ENCODE results near the gene SMAD9. TPM values are rescaled to one million over a fixed set of nuclear protein-coding genes. Genes with fewer than 3 reads are reported as not detected.

SMAD9 gene
- total and polyA plus RNA-seq, 9 of the 15 experiments (the other 6 are each of a cell fraction or from before 2014, with no cell fraction given), result 0.02 to 0.08 (median 0.03) TPM; not detected in 4

DNA sequence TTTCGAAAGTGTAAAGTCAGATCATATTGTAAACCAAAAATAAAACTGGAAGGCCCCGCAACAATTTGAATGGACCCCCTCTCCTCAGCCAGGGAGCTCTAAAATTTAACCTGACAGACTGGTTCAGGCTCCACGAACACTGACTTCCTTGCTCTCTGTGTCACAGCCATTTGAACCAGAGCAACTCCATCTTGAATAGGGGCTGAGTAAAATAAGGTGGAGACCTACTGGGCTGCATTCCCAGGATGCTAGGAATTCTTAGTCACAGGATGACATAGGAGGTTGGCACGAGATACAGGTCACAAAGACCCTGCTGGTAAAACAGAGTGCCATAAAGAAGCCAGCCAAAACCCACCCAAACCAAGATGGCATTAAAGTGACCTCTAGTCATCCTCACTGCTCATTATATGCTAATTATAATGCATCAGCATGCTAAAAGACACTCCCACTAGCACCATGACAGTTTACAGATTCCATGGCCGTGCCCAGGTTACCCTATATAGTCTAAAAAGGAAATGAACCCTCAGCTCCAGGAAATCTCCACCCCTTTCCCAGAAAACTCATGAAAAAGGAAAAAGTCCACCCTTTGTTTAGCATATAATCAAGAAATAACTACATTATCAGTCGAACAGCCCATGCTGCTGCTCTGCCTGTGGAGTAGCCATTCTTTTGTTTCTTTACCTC is 57.9 kb downstream of the SMAD9 start (continued):
- no peak for TF ChIP-seq MYBL2 (IDR thresholded peaks at IDR 0.05; ENCODE audit: low read depth)
- TF ChIP-seq MYBL2 (CRISPR knock-in tag; IDR thresholded peaks at IDR 0.05; ENCODE audit: borderline replicate concordance), result no peak
- no peak for TF ChIP-seq RB1 (IDR thresholded peaks at IDR 0.05; ENCODE audit: low read depth)
- no peak for TF ChIP-seq EZH2 (IDR thresholded peaks at IDR 0.05; ENCODE audit: borderline replicate concordance, low read depth, low read length)
- TF ChIP-seq, protein P1, sequence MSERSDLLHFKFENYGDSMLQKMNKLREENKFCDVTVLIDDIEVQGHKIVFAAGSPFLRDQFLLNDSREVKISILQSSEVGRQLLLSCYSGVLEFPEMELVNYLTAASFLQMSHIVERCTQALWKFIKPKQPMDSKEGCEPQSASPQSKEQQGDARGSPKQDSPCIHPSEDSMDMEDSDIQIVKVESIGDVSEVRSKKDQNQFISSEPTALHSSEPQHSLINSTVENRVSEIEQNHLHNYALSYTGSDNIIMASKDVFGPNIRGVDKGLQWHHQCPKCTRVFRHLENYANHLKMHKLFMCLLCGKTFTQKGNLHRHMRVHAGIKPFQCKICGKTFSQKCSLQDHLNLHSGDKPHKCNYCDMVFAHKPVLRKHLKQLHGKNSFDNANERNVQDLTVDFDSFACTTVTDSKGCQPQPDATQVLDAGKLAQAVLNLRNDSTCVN (CRISPR knock-in tag; IDR thresholded peaks at IDR 0.05), result no peak
- TF ChIP-seq, protein P2, sequence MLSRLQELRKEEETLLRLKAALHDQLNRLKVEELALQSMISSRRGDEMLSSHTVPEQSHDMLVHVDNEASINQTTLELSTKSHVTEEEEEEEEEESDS (CRISPR knock-in tag; IDR thresholded peaks at IDR 0.05), result no peak
- peak in 1 of 2 experiments; percentile 56; a peak in 1 of 4 replicates for TF ChIP-seq SRF (CRISPR knock-in tag; IDR thresholded peaks at IDR 0.05)
- 0 out of 2 replicates have a peak, but pooled peaks have one; percentile 32 for TF ChIP-seq PTTG1 (tag; IDR thresholded peaks at IDR 0.05; ENCODE audit: low read depth)
- no peak for TF ChIP-seq NCOR1 (IDR thresholded peaks at IDR 0.05)
- TF ChIP-seq KLF6 (CRISPR knock-in tag; IDR thresholded peaks at IDR 0.05; ENCODE audit: borderline replicate concordance), result 0 out of 2 replicates have a peak, but pooled peaks have one; percentile 61
- TF ChIP-seq DMBX1 (CRISPR knock-in tag; IDR thresholded peaks at IDR 0.05; ENCODE audit: borderline replicate concordance), result peak; percentile 74; the same call in 1 of the 2 replicates
- no peak for TF ChIP-seq NR2C2 (CRISPR knock-in tag; IDR thresholded peaks at IDR 0.05)
- TF ChIP-seq NR2C2 (tag; IDR thresholded peaks at IDR 0.05), result peak; percentile 26; the same call in 1 of the 2 replicates
- TF ChIP-seq ETV1 (tag; conservative IDR thresholded peaks at IDR 0.05; ENCODE audit: low read depth), result peak; percentile 64
- TF ChIP-seq, protein P3, sequence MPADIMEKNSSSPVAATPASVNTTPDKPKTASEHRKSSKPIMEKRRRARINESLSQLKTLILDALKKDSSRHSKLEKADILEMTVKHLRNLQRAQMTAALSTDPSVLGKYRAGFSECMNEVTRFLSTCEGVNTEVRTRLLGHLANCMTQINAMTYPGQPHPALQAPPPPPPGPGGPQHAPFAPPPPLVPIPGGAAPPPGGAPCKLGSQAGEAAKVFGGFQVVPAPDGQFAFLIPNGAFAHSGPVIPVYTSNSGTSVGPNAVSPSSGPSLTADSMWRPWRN (IDR thresholded peaks at IDR 0.05; ENCODE audit: low read depth), result no peak
- TF ChIP-seq SOX6 (IDR thresholded peaks at IDR 0.05), result peak; percentile 28; the same call in 1 of the 2 replicates
- TF ChIP-seq ELK1 (CRISPR knock-in tag; IDR thresholded peaks at IDR 0.05), result no peak
- peak; percentile 65 for TF ChIP-seq MEF2D (tag; conservative IDR thresholded peaks at IDR 0.05; ENCODE audit: low read depth)
- peak; percentile 69; the same call in 1 of the 2 replicates for TF ChIP-seq SMAD4 (CRISPR knock-in tag; conservative IDR thresholded peaks at IDR 0.05)
- TF ChIP-seq MAZ (CRISPR knock-in tag; conservative IDR thresholded peaks at IDR 0.05 in 1 of 2, IDR thresholded peaks at IDR 0.05 in 1 of 2), result 0 out of 4 replicates have a peak, but pooled peaks of 1 of the 2 experiments have one; percentile 34
- TF ChIP-seq SMAD3 (CRISPR knock-in tag; conservative IDR thresholded peaks at IDR 0.05), result peak; percentile 53; the same call in 1 of the 2 replicates
- TF ChIP-seq, protein P4, sequence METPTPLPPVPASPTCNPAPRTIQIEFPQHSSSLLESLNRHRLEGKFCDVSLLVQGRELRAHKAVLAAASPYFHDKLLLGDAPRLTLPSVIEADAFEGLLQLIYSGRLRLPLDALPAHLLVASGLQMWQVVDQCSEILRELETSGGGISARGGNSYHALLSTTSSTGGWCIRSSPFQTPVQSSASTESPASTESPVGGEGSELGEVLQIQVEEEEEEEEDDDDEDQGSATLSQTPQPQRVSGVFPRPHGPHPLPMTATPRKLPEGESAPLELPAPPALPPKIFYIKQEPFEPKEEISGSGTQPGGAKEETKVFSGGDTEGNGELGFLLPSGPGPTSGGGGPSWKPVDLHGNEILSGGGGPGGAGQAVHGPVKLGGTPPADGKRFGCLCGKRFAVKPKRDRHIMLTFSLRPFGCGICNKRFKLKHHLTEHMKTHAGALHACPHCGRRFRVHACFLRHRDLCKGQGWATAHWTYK (CRISPR knock-in tag; IDR thresholded peaks at IDR 0.05), result peak; percentile 76
- TF ChIP-seq PHF8 (IDR thresholded peaks at IDR 0.05; ENCODE audit: borderline replicate concordance, low read length), result no peak
- TF ChIP-seq ZNF589 (CRISPR knock-in tag; IDR thresholded peaks at IDR 0.05; ENCODE audit: low read depth), result 0 out of 2 replicates have a peak, but pooled peaks have one; percentile 43

Measured in K562 (cell line).